Hematopoietic multipotent progenitor cell treated with erythropoietin and hydrocortisone succinate and interleukin-3 and kit ligand, for 17 days (in vitro differentiated cells): ENCODE measurements around the gene LPP.

Experiments
- DNase-seq: peaks from one replicate; pipeline ENCODE4 v3.0.0-alpha.2; 2015; ENCODE audit warnings: low spot score

The LPP gene

DNA sequence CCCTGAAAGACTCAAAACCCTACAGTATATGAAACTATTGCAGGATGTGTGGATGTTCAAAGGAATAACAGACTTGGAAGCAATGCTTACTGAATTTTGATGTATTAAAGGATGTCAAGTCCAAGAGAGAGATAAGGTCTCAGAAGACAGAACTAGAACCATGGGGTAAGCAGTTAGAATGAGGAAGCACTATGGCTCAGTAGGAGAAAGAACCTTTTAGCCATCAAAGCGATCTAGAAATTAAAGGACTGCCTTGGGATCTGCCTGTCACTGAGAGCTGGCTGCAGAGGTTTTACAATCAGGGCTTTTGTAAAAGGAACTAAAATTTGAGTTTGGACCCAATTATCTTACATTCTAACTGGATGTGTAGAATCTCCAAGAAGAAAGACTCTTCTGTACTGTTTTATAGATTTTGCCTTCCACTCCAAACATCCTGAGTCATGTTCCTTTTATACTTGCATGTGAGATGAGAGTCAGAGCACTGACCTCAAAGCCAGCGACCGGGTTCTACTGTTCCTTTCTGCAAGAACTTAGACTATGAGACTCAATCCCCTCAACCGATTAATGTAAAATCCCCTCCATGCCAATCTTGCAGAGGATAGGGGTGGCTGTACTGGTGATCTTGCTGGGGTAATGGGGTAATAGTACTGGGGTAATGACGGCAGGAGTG lies 605.5 kb downstream of the LPP start:
- no peak for DNase-seq

GRCh38 chr3:188760408-188760807 lies 606.5 kb downstream of the LPP start:
- DNase-seq, result no peak

DNA sequence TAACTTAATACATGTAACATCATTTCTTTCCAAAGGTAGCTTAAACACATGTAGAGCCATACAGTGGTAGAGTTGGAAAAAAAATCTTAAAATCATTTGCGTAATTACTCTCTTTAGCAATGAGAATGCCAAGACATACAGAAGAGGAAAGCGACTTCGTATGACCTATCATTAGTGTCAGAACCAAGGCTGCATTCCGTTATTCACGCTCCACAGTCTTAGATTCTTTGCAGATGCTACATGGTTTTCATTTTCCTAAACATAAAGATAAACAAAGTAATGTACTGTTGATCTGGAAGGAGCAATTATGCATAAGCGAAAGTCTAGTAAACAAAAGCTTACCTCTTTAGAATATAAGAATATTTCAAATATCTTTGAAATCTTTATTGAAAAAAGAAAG lies 607.5 kb downstream of the LPP start:
- no peak for DNase-seq

- DNase-seq, result no peak
These were observed 608.0 kb downstream of the LPP start for GRCh38 chr3:188761964-188762363.

GRCh38 chr3:188764609-188765008 lies 610.7 kb downstream of the LPP start:
- no peak for DNase-seq

DNA sequence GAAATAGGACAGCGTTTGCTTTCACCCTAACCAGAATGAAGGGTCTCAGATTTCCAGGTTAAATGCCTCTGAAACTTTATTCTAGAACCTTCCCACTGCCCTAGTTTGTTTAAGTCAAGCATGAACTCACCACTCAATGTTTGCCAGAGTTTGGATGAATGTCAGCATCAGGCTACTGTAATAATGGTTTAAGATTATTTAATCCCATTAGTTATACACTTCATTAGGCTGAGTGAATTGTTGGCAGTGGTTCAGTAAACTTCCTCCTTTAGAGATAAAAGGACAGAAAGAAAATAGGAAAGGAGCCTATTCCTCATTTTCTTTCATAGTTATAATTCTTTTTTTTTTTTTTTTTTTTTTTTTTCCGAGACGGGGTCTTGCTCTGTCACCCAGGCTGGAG lies 615.9 kb downstream of the LPP start:
- DNase-seq, result no peak

DNA sequence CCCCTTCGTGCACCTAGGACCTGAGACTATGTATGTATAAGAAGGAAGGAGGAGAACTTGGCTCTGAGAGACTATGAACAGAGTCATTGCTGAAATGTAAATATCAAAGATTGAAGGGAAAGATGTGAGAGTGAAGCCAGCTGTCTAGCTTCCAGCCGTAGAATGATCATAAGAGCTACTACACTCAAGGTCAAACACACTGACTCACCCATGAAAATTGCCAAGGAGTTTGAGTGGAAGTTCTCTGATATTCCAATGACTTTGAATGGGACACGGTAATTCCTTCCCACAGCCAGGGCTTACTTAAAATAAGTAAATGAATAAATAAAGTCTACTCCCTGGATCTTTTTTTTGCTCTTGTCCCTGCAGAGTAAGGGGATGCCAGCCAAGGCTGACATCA lies 618.9 kb downstream of the LPP start:
- no peak for DNase-seq

DNA sequence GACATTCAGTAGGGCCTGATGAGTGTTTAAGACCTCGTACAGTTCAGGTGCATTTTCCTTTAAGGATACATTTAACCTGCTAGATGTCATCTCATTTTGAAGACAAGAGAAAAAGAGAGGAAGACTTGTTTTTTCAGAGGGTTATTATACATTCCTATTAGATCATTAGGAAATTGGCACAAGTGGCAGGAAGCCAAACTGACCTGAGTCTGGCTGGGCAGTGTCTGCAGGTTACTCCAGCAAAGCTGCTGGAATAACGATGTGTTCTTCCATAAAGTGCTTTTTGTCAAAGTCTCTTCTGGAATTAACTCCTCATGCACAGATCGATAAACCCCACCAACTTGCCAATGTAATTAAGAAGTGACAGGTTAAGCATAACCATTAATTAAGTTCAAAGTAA lies 621.5 kb downstream of the LPP start:
- DNase-seq, result no peak

DNA sequence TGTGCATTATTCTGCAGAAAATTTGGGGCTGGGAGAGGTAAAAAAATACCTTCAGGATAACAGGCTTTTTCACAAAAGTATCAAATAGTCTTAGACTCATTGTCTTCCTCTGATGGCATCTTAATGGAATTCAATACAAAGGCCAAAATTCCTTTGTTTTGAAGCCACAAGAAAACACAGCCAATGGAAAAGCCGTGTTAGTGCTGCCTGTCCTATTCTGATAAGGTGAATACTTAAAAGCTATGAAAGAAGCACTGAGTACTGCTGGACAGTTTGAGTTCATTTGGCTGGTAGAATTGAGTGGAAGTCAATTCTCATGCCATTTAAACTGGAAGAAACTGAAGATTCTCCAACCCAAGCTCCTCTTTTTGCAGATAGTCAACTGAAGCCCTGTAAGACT lies 622.5 kb downstream of the LPP start:
- DNase-seq, result no peak

GRCh38 chr3:188778091-188778852 lies 624.3 kb downstream of the LPP start:
- DNase-seq, result no peak

DNA sequence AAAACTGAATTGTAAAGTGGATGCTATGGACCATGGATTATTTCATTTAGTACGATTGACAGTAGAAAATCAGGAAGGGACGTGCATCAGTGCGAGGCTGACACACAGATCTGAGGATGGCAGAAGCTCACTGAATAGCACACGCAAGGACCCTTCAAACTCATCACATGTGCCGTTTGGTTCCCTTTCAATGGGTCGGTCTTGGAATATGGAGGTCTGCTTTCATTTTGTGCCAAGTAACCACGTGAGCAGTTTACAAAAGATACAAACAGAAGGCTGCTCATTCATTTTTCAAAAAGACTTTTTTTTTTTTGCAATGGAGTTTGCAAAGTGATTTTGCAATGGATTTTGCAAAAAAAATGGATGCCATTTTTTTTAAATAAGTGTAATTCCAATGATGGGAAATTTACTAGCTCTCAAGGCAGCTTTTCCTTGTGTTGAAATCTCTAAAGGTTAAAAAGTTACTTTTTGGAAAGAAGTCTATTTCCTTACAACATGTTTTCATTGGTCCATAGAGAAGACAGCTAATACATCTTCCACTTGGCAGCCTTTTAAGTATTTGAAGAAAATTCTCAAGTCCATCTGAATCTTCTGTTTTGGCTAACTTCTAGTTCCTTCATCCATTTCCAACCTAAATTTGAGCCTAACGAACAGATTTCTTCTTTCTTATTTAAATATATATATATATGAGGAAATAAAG lies 625.5 kb downstream of the LPP start:
- no peak for DNase-seq

- DNase-seq, result no peak
These were observed 626.5 kb downstream of the LPP start for GRCh38 chr3:188780193-188781147.

DNA sequence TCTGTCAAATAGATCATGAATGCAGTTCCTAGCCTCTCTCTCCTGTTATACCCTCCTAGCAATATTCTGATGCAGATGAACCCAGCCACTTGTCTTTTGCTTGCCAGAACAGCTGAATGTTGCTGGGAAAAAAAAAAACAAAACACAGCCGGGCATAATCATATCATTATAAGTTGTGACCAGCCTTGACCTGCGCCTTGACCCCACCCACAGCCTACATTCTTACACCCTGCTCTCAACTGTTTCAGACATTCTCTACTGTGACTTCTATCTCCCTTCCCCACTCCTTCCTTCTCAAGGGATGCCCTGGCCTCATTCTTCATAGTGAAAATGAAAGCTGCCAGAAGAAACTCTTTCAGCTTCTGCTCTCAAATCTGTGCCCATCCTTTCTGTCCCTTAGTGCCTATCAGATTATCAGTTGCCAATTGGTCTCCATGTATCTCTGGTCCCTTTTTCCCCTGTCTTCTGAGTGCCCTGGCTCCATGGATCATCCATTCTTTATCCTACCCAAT lies 628.7 kb downstream of the LPP start:
- DNase-seq, result no peak

DNA sequence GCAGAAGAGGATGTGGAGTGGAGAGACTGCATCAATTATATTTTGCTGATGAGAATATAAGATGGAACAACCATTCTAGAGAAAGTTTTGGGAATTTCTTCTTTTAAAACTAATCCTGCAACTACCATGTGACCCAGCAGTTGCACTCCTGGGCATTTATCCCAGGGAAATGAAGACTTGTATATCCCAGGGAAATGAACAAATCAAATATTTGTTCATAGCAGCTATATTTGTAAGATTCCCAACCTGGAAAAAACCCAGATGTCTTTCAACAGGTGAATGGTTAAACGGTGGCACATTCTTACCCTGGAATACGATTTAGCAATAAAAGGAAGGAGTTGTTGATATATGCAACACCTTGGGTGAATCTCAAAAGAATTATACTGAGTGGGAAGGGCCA lies 632.5 kb downstream of the LPP start:
- DNase-seq, result no peak

GRCh38 chr3:188788621-188789081 lies 634.7 kb downstream of the LPP start:
- no peak for DNase-seq

DNA sequence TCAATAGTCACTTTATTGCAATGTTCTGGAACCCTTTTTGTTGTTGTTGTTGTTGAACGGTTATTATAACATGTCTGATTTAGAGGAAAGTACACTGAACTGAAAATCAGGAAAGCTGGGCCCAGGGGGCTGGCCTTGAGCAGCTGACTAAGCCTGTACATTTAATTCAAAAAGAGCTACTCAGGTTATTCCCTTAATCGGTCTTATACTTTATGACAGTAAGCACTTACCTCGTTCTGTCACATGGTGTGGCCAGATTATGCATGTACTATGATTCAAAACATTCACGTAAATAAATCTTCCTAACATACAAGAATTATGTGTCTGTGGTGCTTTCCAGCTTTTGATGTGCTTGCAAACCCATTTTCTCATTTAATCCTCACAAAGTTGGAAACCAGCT lies 635.3 kb downstream of the LPP start:
- no peak for DNase-seq

GRCh38 chr3:188791311-188791710 lies 637.4 kb downstream of the LPP start:
- no peak for DNase-seq

DNA sequence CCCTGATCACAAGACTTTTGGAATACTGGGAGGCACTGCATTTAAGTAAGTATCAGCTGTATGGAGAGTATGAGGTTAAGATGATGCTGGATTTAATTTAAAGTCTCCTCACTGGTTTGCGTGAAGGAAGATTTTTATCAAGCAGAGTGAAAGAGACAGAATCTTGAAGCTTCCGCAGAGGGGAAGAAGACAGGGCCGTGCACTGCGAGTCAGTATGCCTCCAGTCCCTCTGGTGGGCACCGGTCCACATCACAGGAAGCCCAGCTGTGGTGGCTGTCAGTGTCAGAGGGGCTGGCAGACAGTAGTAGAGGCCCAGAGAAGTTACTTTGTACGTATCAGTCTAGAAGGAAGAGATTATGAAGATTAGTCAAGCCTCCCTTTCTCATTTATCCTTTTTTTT lies 638.8 kb downstream of the LPP start:
- no peak for DNase-seq

DNA sequence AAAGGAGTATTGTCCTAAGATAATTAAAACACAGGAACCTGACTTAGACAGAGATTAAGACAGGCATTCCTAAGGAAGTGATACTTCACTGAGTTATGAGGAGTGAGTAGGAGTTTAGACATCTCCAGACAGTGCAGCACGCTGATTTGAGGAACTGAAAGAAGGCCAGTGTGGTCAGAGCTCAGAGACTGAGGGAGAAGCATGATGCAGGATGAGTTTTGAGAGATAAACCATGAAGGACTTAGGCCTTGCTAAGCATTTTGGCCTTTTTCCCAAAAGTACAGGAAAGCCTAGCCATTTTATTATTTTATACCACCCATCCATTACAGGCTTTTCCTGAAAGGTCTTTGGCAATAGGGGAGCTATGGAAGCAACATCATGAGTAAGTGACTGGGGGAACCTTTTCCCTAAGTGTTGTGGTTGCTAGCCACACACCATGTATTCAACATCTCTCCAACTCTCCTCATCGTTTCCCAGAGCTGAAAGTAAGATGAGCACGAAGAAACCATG lies 642.2 kb downstream of the LPP start:
- no peak for DNase-seq

DNA sequence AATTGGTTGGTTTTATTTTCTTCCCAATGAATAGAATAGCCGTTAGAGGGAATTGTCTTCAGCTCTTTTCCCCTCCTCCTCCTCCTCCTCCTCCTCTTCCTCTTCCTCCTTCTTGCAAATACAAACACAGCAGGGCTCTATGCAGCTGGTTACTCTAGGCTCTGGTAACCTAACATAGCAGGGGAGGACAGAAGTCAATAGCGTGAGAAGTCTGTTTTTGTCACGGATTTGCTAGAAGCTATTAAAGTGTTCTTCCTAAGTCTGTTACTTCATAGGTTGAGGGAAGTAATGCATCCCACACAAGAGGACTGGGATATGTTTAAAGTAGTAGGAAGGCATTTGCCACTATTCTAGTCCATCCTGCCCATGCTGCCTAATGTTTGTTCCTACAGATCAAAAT lies 643.1 kb downstream of the LPP start:
- no peak for DNase-seq

DNA sequence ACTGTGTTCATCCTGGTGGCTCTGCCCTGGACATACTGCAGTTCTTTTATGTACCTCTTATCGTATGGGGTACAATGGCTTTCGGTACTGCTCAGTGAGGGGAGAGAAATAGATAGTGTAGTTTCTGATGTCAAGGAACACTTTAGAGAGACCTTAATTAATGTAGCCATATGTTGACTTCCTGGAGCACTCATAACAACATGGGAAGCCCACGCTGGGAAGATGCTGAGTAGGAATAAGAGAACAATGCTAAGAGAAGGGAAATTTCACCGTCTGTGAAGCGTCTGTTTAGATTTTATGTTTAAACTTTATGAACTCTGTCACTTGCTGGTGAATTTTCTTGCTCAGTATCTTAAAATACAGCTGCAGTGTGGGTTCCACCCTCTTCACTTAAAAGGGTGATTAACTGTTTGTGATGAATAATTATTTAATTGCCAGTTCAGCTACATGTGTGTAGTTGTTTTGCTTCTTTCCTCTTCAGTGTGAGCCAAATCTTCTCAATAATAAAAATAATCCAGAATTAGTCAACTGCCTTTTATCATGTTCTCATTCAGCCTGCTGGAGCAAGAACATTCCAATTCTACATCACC lies 644.7 kb downstream of the LPP start:
- no peak for DNase-seq
